Measurements from ENCODE around the gene RTN4RL1. TPM values are rescaled to one million over a fixed set of nuclear protein-coding genes. Genes with fewer than 3 reads are reported as not detected.

Gene RTN4RL1
- polyA plus RNA-seq, 1 donor (not counting 4 experiments of a cell fraction or from before 2014, with no cell fraction given): 2.3 TPM

DNA sequence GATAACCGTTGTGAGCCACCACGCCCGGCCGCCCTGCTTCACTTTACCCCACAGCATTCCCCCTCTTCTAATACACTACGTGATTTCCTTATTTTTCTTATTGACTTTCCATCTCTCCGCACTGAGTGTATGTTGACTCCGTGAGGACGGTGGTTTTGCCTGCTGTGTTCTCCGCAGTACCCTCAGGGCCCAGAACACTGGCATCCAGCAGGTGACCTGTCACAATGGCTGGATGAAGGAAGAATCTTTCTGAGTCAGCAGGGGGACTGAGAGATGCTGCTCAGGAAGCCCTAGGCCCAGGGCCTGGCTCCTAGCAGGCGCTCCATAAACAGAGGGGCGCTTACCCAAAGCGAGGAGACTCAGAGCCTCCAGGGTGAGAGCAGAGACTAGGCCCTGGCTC, 79.5 kb downstream of the RTN4RL1 start:
- no peaks in the 10 kb centered on the region for H3K9me1 ChIP-seq (ENCODE audit: control insufficient read depth, extremely low read depth, insufficient read depth, low read length)
- H4K20me1 ChIP-seq (ENCODE audit: control insufficient read depth, extremely low read depth, insufficient read depth, low read length): no peaks in the 10 kb centered on the region
- TF ChIP-seq EZH2 (IDR thresholded peaks at IDR 0.05; ENCODE audit: low read length) (no peak), CTCF (optimal IDR thresholded peaks at IDR 0.05 in 1 of 3, IDR thresholded peaks at IDR 0.05 in 1 of 3, conservative IDR thresholded peaks at IDR 0.05 in 1 of 3; ENCODE audit: extremely low read depth in 1 of 3, insufficient read depth in 2 of 3, low read length in 3 of 3) (no peak)
- FAIRE-seq: no peak
- H3K9me3 ChIP-seq (ENCODE audit: control insufficient read depth, low read depth, low read length): no peaks in the 10 kb centered on the region
- dilution Hi-C loops (cut with MboI; ENCODE audit: extremely low pct_ligation_motif_present, low sequenced_read_pairs): no loop called here
- no peak overlapping the region for H2AFZ ChIP-seq (ENCODE audit: control insufficient read depth, low read length)
- no peak overlapping the region for H3K4me3 ChIP-seq (ENCODE audit: control insufficient read depth in 2 of 3, extremely low read depth in 1 of 3, insufficient read depth in 2 of 3, low read depth in 1 of 3, low read length in 3 of 3)
- no peaks in the 10 kb centered on the region for H3K36me3 ChIP-seq (ENCODE audit: control insufficient read depth in 2 of 2, extremely low read depth in 1 of 2, insufficient read depth in 2 of 2, low read length in 2 of 2)
- H3K4me2 ChIP-seq (ENCODE audit: control insufficient read depth, extremely low read depth, insufficient read depth, low read depth, low read length): no peak overlapping the region
- no peaks in the 10 kb centered on the region for H3K27me3 ChIP-seq (ENCODE audit: control insufficient read depth, extremely low read depth, insufficient read depth, low read length)
- no peaks in the 10 kb centered on the region for H3K79me2 ChIP-seq (ENCODE audit: control insufficient read depth, insufficient read depth, low read length)
- no peak overlapping the region for H3K9ac ChIP-seq (ENCODE audit: control insufficient read depth, extremely low read depth, insufficient read depth, low read length)
- H3K4me1 ChIP-seq (ENCODE audit: control insufficient read depth, extremely low read depth, insufficient read depth, low read length): no peaks in the 10 kb centered on the region
- no peak overlapping the region for H3K27ac ChIP-seq (ENCODE audit: control insufficient read depth, insufficient read depth, low read length)
- no peak for DNase-seq (ENCODE audit: low read depth, low spot score)

- H3K4me1 ChIP-seq (ENCODE audit: control insufficient read depth, extremely low read depth, insufficient read depth, low read length): no peaks in the 10 kb centered on the region
- FAIRE-seq: no peak
Measured at GRCh38 chr17:1943436-1943831, 81.7 kb downstream of the RTN4RL1 start.

More at GRCh38 chr17:1943436-1943831, 81.7 kb downstream of the RTN4RL1 start:
- H3K27me3 ChIP-seq (ENCODE audit: control insufficient read depth, extremely low read depth, insufficient read depth, low read length): no peaks in the 10 kb centered on the region
- no peaks in the 10 kb centered on the region for H3K36me3 ChIP-seq (ENCODE audit: control insufficient read depth in 2 of 2, extremely low read depth in 1 of 2, insufficient read depth in 2 of 2, low read length in 2 of 2)
- no peak overlapping the region for H3K4me2 ChIP-seq (ENCODE audit: control insufficient read depth, extremely low read depth, insufficient read depth, low read depth, low read length)
- no peak for DNase-seq (ENCODE audit: low read depth, low spot score)
- dilution Hi-C loops (cut with MboI; ENCODE audit: extremely low pct_ligation_motif_present, low sequenced_read_pairs): no loop called here
- no peaks in the 10 kb centered on the region for H3K9me3 ChIP-seq (ENCODE audit: control insufficient read depth, low read depth, low read length)
- H3K4me3 ChIP-seq (ENCODE audit: control insufficient read depth in 2 of 3, extremely low read depth in 1 of 3, insufficient read depth in 2 of 3, low read depth in 1 of 3, low read length in 3 of 3): no peak overlapping the region
- H3K27ac ChIP-seq (ENCODE audit: control insufficient read depth, insufficient read depth, low read length): no peak overlapping the region
- no peak for TF ChIP-seq EZH2 (IDR thresholded peaks at IDR 0.05; ENCODE audit: low read length)
- no peak overlapping the region for H3K9ac ChIP-seq (ENCODE audit: control insufficient read depth, extremely low read depth, insufficient read depth, low read length)
- no peaks in the 10 kb centered on the region for H4K20me1 ChIP-seq (ENCODE audit: control insufficient read depth, extremely low read depth, insufficient read depth, low read length)
- H2AFZ ChIP-seq (ENCODE audit: control insufficient read depth, low read length): no peak overlapping the region
- H3K79me2 ChIP-seq (ENCODE audit: control insufficient read depth, insufficient read depth, low read length): no peaks in the 10 kb centered on the region
- H3K9me1 ChIP-seq (ENCODE audit: control insufficient read depth, extremely low read depth, insufficient read depth, low read length): no peaks in the 10 kb centered on the region

All from keratinocyte (primary cell).